Fibroblast of mammary gland (primary cell): Measurements from ENCODE around the gene SLC66A3.

ENCODE experiments used
- DNase-seq: peaks from one replicate; pipeline ENCODE4 v3.0.0-alpha.2; 2010; ENCODE audit warnings: low read depth
- H3K4me3 ChIP-seq: 2 replicates; pipeline ENCODE4 v1.5.1; 2011; ENCODE audit warnings: low read depth, mild to moderate bottlenecking, low read length, moderate library complexity; ENCODE audit not compliant: control insufficient read depth
- TF ChIP-seq, protein P1 (sequence below): conservative IDR thresholded peaks from 2 replicates; pipeline ENCODE4 v1.5.1; 2011; ENCODE audit warnings: low read depth, low read length, inconsistent platforms; ENCODE audit not compliant: control insufficient read depth, insufficient read depth

Gene SLC66A3

DNA sequence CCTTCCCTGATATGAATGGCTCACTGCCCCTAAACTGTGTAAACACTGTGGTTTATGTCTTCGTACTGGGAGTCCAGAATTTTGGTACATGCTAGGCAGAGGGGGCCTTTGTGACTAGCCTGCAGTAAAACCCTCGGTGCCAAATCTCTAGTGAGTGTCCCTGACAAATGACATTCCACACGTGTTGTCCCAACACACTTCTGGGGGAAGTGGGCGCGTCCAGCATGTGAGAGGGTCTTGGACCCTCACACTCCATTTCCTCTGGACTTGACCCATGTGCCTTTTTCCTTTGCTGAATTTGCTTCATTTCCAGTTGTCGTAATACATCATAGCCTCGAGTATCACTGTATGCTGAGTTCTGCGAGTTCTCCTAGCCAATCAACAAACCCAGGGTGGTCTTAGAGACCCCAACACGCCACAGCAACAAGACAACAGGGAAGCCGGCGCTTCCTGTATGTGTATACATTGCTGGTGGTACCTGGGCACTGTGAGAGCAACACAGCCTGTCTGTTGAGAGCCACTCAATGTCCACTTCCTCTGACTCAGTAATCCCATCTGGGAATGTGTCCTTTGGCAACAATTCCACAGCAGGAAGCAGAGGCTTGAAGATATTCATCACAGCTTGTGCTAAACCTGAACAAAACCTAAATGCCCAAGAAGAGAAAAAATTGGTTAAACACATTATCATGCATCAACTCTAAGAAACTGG lies 26.9 kb upstream of the SLC66A3 start:
- DNase-seq = peak; percentile 70
- TF ChIP-seq, protein P1, sequence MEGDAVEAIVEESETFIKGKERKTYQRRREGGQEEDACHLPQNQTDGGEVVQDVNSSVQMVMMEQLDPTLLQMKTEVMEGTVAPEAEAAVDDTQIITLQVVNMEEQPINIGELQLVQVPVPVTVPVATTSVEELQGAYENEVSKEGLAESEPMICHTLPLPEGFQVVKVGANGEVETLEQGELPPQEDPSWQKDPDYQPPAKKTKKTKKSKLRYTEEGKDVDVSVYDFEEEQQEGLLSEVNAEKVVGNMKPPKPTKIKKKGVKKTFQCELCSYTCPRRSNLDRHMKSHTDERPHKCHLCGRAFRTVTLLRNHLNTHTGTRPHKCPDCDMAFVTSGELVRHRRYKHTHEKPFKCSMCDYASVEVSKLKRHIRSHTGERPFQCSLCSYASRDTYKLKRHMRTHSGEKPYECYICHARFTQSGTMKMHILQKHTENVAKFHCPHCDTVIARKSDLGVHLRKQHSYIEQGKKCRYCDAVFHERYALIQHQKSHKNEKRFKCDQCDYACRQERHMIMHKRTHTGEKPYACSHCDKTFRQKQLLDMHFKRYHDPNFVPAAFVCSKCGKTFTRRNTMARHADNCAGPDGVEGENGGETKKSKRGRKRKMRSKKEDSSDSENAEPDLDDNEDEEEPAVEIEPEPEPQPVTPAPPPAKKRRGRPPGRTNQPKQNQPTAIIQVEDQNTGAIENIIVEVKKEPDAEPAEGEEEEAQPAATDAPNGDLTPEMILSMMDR = no peak
- no peak overlapping the region for H3K4me3 ChIP-seq

DNA sequence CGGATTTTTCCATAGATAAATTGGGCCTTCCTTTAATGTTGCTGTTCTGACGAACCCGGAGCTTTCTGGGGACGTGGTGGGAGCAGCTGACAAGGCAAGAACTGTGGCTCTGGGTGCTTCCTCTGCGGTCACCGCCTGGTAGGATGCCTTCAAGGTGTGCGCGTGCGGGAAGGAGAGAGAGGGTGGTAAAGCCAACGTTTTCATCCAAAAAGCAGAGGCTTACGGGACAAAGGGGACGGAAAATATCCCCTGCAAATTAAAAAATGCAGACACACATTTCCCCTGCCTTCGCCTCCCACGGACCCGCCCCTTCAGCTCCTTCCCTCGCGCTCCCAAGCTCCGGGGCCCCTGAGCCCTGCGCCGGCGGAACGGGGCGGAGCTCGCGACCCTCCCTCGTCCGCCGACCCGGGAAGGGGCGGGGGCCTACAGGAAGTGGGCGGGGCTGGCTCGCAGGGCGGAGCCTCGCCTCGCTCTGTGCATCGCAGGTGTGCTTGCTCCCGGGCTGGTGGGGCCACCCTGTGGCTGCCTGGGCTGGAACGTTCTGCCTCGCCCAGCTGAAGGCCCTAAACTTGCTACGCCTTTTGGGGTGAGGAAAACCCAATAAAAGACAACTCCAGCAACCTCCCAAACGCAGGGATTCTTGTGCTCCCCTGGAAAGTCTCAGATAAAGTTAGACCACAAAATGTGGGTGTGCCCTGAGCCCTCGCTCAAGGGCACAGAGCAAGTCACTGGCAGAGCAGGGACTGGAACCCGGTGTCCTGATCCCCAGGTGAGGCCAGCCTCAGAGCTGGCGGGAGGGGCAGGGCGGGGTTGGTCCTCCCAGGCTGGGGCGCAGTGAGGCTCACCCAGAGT lies 25.4 kb upstream of the SLC66A3 start:
- TF ChIP-seq, protein P1 = no peak
- no peak for DNase-seq
- H3K4me3 ChIP-seq = no peak overlapping the region

DNA sequence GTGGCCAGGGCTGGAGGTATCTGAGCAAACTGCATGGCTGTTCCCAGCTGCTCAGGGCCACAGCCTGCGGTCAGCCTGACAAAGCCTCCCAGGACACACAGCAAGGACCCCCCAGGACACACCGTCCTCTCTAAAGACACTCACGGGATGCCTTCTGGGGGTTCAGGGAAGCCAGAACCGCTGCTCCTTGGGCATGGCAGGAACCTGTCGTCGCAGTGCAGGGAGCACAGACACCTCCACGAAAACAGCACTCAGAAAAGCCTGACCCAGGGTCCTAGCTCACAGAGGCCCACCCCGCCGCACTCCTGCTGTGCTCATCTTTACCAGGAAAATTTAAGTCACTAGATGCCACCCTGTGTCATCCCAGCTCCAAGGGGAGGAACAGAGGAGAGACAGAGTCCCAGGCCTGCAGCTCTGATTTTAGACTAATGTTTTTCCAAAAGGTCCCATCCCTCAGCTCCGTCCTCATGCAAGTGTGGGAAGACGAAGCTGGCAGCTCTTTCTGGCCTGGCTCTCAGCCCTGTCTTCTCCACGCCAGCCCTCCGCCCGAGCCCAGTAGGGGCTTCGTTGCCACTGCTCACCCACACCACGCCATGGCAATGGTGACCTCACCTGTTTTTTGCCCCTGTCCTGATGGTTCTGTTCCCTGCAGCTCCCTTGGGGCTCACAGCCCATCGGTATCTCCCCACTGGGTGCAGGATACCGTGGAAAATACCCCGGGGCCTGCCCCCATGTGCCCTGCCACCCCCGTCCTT lies 23.9 kb upstream of the SLC66A3 start:
- TF ChIP-seq, protein P1 = no peak

DNA sequence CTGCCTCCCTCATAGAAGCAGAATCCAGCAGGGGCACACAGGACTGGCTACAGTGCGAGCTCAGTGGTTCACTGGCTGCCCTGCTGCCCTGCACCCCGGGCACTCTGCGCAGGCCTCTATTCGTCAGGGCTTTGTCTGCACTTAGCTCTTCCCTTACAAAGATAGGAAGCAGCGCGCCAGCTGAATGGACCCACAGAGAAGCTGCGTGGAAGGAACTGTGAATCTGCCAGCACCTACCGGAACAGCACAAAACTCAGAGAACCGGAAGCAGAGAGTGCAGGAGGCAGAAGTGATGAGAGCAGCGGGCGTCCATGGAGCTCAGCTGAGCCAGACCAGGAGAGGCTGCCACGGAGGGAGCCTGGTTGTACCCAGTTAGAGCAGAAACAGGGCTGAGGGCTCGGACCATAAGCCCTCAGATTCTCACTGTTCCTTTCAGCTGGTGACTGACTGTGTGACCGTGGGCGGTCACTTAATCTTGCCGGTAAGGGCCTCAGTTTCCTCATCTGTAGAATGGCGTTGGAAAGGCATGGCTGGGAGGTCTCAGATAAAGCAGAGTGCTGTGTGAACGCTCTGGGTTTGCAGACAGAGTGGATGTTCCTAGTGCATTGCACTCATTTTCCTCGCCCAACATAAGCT lies 23.1 kb upstream of the SLC66A3 start:
- no peak for DNase-seq
- TF ChIP-seq, protein P1 = no peak
- H3K4me3 ChIP-seq = no peak overlapping the region

More for the DNA sequence above, 23.9 kb upstream of the SLC66A3 start:
- no peak for DNase-seq
- no peak overlapping the region for H3K4me3 ChIP-seq

DNA sequence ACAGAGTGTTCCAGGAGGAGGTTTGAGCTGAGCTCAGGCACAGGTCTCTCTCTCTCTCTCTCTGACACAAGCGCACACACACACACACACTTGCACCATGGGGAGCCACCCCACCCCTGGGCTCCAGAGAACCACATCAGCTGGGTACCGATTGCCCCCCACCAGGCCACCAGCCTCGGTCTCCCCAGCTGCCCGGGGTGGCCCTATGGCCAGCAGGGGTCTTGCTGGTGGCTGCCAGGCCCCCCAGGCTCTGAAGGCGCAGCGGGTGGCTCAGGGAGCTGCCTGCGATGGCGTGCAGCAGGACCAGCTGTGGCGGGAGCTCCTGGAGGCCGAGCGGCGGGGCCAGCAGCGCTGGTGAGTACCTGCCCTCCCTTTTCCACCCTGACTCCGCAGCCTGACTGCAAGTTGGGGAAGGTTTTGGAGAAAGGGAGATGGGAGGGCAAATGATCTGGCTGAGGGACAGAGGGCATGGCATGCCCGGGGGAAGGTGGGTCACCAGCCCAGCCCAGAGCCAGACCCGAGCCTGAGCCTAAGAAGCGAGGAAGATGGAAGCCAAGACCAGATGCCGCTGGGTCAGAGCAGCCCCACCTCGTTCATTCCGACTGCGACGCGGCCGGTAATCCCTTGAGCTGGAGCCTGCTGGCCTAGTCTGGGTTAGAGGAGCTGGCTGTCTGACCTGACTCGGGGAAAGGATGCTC lies 21.9 kb upstream of the SLC66A3 start:
- no peak for DNase-seq
- TF ChIP-seq, protein P1 = no peak
- peak overlapping the region; percentile 51 for H3K4me3 ChIP-seq

DNA sequence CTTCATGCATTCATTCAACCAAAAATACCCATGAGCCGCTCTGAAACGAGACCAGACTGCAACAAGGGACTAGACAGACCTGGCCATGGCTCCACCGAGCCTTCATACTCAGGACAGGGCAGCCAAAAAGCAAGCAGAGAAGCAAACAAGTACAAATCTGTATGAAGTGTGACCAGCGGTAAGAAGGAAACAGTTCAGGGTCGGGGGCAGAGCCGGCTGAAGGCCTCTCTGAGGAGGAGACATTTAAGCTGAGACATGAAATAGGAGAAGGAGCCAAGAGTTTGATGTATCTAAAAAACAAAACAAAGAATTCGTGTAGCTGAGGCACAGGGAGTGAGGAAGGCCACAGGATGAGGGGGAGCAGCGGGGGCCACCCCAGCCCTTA lies 21.3 kb upstream of the SLC66A3 start:
- TF ChIP-seq, protein P1 = no peak
- H3K4me3 ChIP-seq = no peak overlapping the region

More for the DNA sequence above, 21.3 kb upstream of the SLC66A3 start:
- no peak for DNase-seq
